ENCODE results near the gene GRM2. TPM values are rescaled to one million over a fixed set of nuclear protein-coding genes. Genes with fewer than 3 reads are reported as not detected.

The GRM2 gene
- total and polyA plus RNA-seq, 8 donors: 0.21 to 1.0 (median 0.76) TPM

DNA sequence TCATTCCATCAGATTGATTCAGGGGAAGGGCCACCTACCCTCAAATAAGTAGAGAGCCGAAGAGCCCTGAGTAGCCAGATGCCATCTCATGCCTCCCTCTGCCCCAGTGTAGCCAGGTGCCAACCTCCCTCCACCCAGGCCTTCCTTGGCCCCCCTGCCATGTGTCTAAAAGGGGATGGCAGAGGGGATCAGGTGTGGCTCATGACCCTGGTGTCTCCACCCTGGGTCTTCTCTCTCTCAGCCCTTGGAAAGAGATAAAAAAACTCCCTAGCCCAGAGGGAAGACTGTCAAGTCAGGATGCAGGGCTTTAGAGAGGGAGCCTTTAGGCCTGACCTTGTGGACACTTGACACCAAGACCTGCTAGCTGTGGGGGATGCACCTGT is 5.2 kb downstream of the GRM2 start:
- no peaks in the 10 kb centered on the region for H3K9me3 ChIP-seq
- no peak overlapping the region for H3K27ac ChIP-seq
- no peak overlapping the region for H3K4me3 ChIP-seq
- intact Hi-C loops (cut with DNase I): no loop called here
- peaks cover 0 to 3% of the 10 kb centered on the region in 2 donors for H3K4me1 ChIP-seq
- H3K27me3 ChIP-seq: peaks cover 0 to 11% of the 10 kb centered on the region in 2 donors
- TF ChIP-seq, protein P1, sequence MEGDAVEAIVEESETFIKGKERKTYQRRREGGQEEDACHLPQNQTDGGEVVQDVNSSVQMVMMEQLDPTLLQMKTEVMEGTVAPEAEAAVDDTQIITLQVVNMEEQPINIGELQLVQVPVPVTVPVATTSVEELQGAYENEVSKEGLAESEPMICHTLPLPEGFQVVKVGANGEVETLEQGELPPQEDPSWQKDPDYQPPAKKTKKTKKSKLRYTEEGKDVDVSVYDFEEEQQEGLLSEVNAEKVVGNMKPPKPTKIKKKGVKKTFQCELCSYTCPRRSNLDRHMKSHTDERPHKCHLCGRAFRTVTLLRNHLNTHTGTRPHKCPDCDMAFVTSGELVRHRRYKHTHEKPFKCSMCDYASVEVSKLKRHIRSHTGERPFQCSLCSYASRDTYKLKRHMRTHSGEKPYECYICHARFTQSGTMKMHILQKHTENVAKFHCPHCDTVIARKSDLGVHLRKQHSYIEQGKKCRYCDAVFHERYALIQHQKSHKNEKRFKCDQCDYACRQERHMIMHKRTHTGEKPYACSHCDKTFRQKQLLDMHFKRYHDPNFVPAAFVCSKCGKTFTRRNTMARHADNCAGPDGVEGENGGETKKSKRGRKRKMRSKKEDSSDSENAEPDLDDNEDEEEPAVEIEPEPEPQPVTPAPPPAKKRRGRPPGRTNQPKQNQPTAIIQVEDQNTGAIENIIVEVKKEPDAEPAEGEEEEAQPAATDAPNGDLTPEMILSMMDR (IDR thresholded peaks at IDR 0.05): no peak
- ATAC-seq: no peak
- H3K36me3 ChIP-seq: no peaks in the 10 kb centered on the region
- no peak for DNase-seq

DNA sequence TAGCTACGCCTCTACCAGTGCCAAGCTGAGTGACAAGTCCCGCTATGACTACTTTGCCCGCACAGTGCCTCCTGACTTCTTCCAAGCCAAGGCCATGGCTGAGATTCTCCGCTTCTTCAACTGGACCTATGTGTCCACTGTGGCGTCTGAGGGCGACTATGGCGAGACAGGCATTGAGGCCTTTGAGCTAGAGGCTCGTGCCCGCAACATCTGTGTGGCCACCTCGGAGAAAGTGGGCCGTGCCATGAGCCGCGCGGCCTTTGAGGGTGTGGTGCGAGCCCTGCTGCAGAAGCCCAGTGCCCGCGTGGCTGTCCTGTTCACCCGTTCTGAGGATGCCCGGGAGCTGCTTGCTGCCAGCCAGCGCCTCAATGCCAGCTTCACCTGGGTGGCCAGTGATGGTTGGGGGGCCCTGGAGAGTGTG is 5.7 kb downstream of the GRM2 start:
- no peak for DNase-seq
- TF ChIP-seq, protein P1 (IDR thresholded peaks at IDR 0.05): no peak

DNA sequence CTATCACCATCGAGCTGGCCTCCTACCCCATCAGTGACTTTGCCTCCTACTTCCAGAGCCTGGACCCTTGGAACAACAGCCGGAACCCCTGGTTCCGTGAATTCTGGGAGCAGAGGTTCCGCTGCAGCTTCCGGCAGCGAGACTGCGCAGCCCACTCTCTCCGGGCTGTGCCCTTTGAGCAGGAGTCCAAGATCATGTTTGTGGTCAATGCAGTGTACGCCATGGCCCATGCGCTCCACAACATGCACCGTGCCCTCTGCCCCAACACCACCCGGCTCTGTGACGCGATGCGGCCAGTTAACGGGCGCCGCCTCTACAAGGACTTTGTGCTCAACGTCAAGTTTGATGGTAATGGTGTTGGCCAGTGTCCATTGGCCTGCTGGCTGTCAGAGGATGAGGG is 6.1 kb downstream of the GRM2 start:
- DNase-seq (no peak), ATAC-seq (no peak)
- no peak overlapping the region for H3K4me3 ChIP-seq
- H3K27ac ChIP-seq: no peak overlapping the region
- intact Hi-C loops (cut with DNase I): no loop called here
- peaks cover 0 to 1% of the 10 kb centered on the region in 2 donors for H3K27me3 ChIP-seq
- H3K4me1 ChIP-seq: no peaks in the 10 kb centered on the region
- no peaks in the 10 kb centered on the region for H3K36me3 ChIP-seq
- no peaks in the 10 kb centered on the region for H3K9me3 ChIP-seq
- TF ChIP-seq, protein P1 (IDR thresholded peaks at IDR 0.05): no peak

More for the DNA sequence above, 5.7 kb downstream of the GRM2 start:
- Histone ChIP-seq H3K4me3 (no peak overlapping the region), H3K9me3 (no peaks in the 10 kb centered on the region), H3K27ac (no peak overlapping the region), H3K4me1 (no peaks in the 10 kb centered on the region), H3K27me3 (peaks cover 0 to 6% of the 10 kb centered on the region in 2 donors), H3K36me3 (no peaks in the 10 kb centered on the region)
- no peak for ATAC-seq
- intact Hi-C loops (cut with DNase I): no loop called here

DNA sequence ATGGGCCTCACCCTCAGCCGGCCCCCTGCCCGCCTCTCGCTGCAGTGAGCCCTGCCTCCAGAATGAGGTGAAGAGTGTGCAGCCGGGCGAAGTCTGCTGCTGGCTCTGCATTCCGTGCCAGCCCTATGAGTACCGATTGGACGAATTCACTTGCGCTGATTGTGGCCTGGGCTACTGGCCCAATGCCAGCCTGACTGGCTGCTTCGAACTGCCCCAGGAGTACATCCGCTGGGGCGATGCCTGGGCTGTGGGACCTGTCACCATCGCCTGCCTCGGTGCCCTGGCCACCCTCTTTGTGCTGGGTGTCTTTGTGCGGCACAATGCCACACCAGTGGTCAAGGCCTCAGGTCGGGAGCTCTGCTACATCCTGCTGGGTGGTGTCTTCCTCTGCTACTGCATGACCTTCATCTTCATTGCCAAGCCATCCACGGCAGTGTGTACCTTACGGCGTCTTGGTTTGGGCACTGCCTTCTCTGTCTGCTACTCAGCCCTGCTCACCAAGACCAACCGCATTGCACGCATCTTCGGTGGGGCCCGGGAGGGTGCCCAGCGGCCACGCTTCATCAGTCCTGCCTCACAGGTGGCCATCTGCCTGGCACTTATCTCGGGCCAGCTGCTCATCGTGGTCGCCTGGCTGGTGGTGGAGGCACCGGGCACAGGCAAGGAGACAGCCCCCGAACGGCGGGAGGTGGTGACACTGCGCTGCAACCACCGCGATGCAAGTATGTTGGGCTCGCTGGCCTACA is 8.5 kb downstream of the GRM2 start:
- intact Hi-C loops (cut with DNase I): no loop called here
- H3K9me3 ChIP-seq: no peaks in the 10 kb centered on the region
- H3K36me3 ChIP-seq: no peaks in the 10 kb centered on the region
- H3K4me3 ChIP-seq: no peak overlapping the region
- no peak for ATAC-seq
- no peaks in the 10 kb centered on the region for H3K27me3 ChIP-seq
- H3K27ac ChIP-seq: no peak overlapping the region
- H3K4me1 ChIP-seq: no peaks in the 10 kb centered on the region
- no peak for DNase-seq
- TF ChIP-seq, protein P1 (IDR thresholded peaks at IDR 0.05): no peak

DNA sequence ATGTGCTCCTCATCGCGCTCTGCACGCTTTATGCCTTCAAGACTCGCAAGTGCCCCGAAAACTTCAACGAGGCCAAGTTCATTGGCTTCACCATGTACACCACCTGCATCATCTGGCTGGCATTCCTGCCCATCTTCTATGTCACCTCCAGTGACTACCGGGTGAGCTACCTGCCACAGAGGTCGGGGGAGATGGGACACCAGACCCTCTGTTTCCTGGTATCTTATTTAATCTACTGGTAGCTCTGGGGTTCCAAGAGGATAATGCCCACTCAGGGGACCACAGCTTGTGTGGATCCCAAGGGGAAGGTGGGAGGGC is 9.1 kb downstream of the GRM2 start:
- Histone ChIP-seq H3K36me3 (no peaks in the 10 kb centered on the region), H3K4me1 (no peaks in the 10 kb centered on the region), H3K9me3 (no peaks in the 10 kb centered on the region), H3K4me3 (no peak overlapping the region), H3K27me3 (no peaks in the 10 kb centered on the region), H3K27ac (no peak overlapping the region)
- no peak for ATAC-seq
- intact Hi-C loops (cut with DNase I): no loop called here
- TF ChIP-seq, protein P1 (IDR thresholded peaks at IDR 0.05): no peak
- DNase-seq: no peak
